ENCODE results near the gene PCDHA13.

DNA sequence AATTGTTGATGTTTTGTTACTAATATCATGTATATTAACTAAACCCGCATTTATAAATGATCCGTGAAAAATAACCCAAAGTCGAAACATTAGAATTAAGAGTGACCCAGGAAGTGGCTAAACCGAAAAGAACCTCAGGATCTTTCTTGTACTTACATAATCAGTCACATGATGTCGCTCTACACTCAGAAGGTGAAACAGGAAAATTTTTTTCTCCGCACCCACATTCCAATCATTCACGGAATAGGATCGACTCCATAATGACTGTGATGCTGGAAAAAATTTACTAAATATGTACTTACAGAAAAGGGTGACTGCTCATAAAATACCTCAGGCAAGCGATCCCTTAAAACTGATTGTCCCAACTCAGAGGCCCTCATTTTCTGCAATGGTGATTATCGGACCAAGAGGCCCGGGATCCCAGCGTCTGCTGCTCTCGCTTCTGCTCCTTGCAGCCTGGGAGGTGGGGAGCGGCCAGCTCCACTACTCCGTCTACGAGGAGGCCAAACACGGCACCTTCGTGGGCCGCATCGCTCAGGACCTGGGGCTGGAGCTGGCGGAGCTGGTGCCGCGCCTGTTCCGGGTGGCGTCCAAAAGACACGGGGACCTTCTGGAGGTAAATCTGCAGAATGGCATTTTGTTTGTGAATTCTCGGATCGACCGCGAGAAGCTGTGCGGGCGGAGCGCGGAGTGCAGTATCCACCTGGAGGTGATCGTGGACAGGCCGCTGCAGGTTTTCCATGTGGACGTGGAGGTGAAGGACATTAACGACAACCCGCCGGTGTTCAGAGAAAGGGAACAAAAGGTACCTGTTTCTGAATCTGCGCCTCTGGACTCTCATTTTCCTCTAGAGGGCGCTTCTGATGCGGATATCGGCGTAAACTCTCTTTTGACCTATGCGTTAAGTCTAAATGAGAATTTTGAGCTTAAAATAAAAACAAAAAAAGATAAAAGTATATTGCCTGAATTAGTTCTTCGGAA lies 6.5 kb upstream of the PCDHA13 start, which contains the start of gene PCDHA12:
- TF ChIP-seq CTCF (conservative IDR thresholded peaks at IDR 0.05 in 1 of 2, IDR thresholded peaks at IDR 0.05 in 1 of 2; ENCODE audit: low read depth in 1 of 2, low read length in 2 of 2) (no peak), EZH2 (IDR thresholded peaks at IDR 0.05; ENCODE audit: low read length, missing control alignments) (no peak)

All from fibroblast of lung (primary cell).